HepG2 (cell line): Measurements from ENCODE around the gene IRS4. TPM values are rescaled to one million over a fixed set of nuclear protein-coding genes. Genes with fewer than 3 reads are reported as not detected.

Source experiments
- ATAC-seq: fragments of 200-7000 bp; cut with Tn5 transposase; 3 replicates; pipeline ENCODE4 v1.9.1; 2020; ENCODE audit warnings: mild to moderate bottlenecking, moderate library complexity
- BruUV-seq: library from RNA; stranded (reverse); fragments of 400-500 nt; replicated peaks from 2 replicates; lab custom pipeline; 2021; lab: Mats Ljungman, UMichigan
- CTCF ChIA-PET: fragments of 300-600 bp; formaldehyde crosslinking; extraction: SDS; loops from one replicate; lab custom pipeline; 2021; ENCODE audit warnings: low total read pairs, inconsistent platforms, low intra/inter-chr PET ratio; lab: Yijun Ruan, JAX
- POLR2A ChIA-PET: fragments of 350-600 bp; sonication (Branson Sonifier 250); formaldehyde crosslinking; loops from one replicate; lab custom pipeline; 2020; ENCODE audit warnings: antibody characterized with exemption, inconsistent platforms; lab: Yijun Ruan, JAX
- DNase-seq: peaks from one replicate; pipeline ENCODE4 v3.0.0-alpha.2; 2015; ENCODE audit warnings: low spot score
- FAIRE-seq: peaks from 3 replicates; lab custom pipeline; 2011; peaks lifted over from hg19 to GRCh38; lab: Jason Lieb, UNC
- H2AFZ ChIP-seq: one replicate; pipeline ENCODE4 v1.6.1; 2011; ENCODE audit warnings: low read length, inconsistent platforms
- H3K27ac ChIP-seq: fragments of 300-600 bp; 3 replicates; pipeline ENCODE4 v1.8.0; 2011; ENCODE audit warnings: mixed run types, mild to moderate bottlenecking, mixed read lengths, low read length, inconsistent platforms; ENCODE audit not compliant: insufficient read depth; ENCODE audit errors: extremely low read length
- H3K27me3 ChIP-seq, 2 experiments: fragments of 200-600 bp in 1 of 2; 2 replicates in 1 of 2; 3 replicates in 1 of 2; pipeline versions ENCODE4 v1.6.0 to v1.8.0; 2011; ENCODE audit warnings: low read length in 2 of 2, mild to moderate bottlenecking in 2 of 2, moderate library complexity in 2 of 2, inconsistent platforms in 1 of 2; ENCODE audit not compliant: insufficient read depth in 2 of 2, control insufficient read depth in 1 of 2
- H3K36me3 ChIP-seq, 2 experiments: fragments of 200-600 bp in 1 of 2; replicated peaks in 1 of 2; 2 replicates in 1 of 2; 3 replicates in 1 of 2; pipeline versions ENCODE4 v1.5.1 to v1.8.0; 2011; ENCODE audit warnings: low read length in 2 of 2, inconsistent platforms in 1 of 2; ENCODE audit not compliant: insufficient read depth in 2 of 2, control insufficient read depth in 1 of 2
- H3K4me1 ChIP-seq: 2 replicates; pipeline ENCODE4 v1.5.1; 2012; ENCODE audit warnings: low read length, inconsistent platforms; ENCODE audit not compliant: insufficient read depth
- H3K4me2 ChIP-seq: 2 replicates; pipeline ENCODE4 v1.6.0; 2011; ENCODE audit warnings: low read depth, low read length, inconsistent platforms
- H3K4me3 ChIP-seq, 3 experiments: fragments of 200-600 bp in 1 of 3; sonication (generic), shearing (Covaris generic) in 1 of 3; replicated peaks in 1 of 3; 2 replicates each; pipeline ENCODE4 v1.5.1; 2011 to 2016; ENCODE audit warnings: low read length in 3 of 3, inconsistent platforms in 2 of 3, low read depth in 2 of 3, mild to moderate bottlenecking in 2 of 3, control low read depth in 1 of 3, mixed read lengths in 1 of 3; ENCODE audit not compliant: insufficient read depth in 1 of 3
- H3K79me2 ChIP-seq: one replicate; pipeline ENCODE4 v1.6.1; 2011; ENCODE audit warnings: low read length, inconsistent platforms; ENCODE audit not compliant: insufficient read depth
- H3K9ac ChIP-seq: 2 replicates; pipeline ENCODE4 v1.6.0; 2011; ENCODE audit warnings: mild to moderate bottlenecking, low read depth, low read length, inconsistent platforms; ENCODE audit not compliant: insufficient read depth
- H3K9me3 ChIP-seq: 2 replicates; pipeline ENCODE4 v1.5.1; 2012; ENCODE audit warnings: mild to moderate bottlenecking, low read length
- H4K20me1 ChIP-seq: 2 replicates; pipeline ENCODE4 v1.6.0; 2011; ENCODE audit warnings: inconsistent platforms, mild to moderate bottlenecking, low read length, moderate library complexity; ENCODE audit not compliant: insufficient read depth
- BRF2 ChIP-seq: sonication (generic); formaldehyde crosslinking; IDR thresholded peaks from 2 replicates; pipeline ENCODE4 v1.8.1; 2022; ENCODE audit warnings: mild to moderate bottlenecking, missing genetic modification reagents
- CCAR2 ChIP-seq: fragments of 200-400 bp; formaldehyde crosslinking; optimal IDR thresholded peaks from 2 replicates; pipeline ENCODE3; 2018; ENCODE audit warnings: low read depth, mild to moderate bottlenecking, low read length, moderate library complexity
- DRAP1 ChIP-seq: IDR thresholded peaks from 2 replicates; pipeline ENCODE4 v1.6.1; 2016; ENCODE audit warnings: missing genetic modification reagents, missing compliant biosample characterization
- GABPB1 ChIP-seq: IDR thresholded peaks from 2 replicates; pipeline ENCODE4 v1.6.1; 2016; ENCODE audit warnings: mild to moderate bottlenecking, missing genetic modification reagents, moderate library complexity, missing compliant biosample characterization
- HOXA7 ChIP-seq: sonication (generic); formaldehyde crosslinking; IDR thresholded peaks from 2 replicates; pipeline ENCODE4 v1.8.1; 2022; ENCODE audit warnings: mild to moderate bottlenecking, missing genetic modification reagents, moderate library complexity
- MAZ ChIP-seq, 2 experiments: sonication (generic) in 1 of 2; formaldehyde crosslinking in 1 of 2; IDR thresholded peaks; 2 replicates each; pipeline versions ENCODE4 v1.5.0 to v1.6.1; 2012 to 2020; ENCODE audit warnings: low read depth in 2 of 2, mild to moderate bottlenecking in 2 of 2, borderline replicate concordance in 1 of 2, improper control_type of control experiment in 1 of 2, low read length in 1 of 2, missing genetic modification reagents in 1 of 2, moderate library complexity in 1 of 2
- MTA3 ChIP-seq: sonication (generic); formaldehyde crosslinking; IDR thresholded peaks from 2 replicates; pipeline ENCODE4 v1.4.0; 2020; ENCODE audit warnings: missing genetic modification reagents
- NCOA1 ChIP-seq: sonication (generic); formaldehyde crosslinking; IDR thresholded peaks from 2 replicates; pipeline ENCODE4 v1.9.0; 2021; ENCODE audit warnings: missing genetic modification reagents
- POLR2G ChIP-seq: fragments of 200-400 bp; formaldehyde crosslinking; IDR thresholded peaks from 2 replicates; pipeline ENCODE4 v1.6.1; 2018; ENCODE audit warnings: mild to moderate bottlenecking, low read depth, low read length, moderate library complexity
- SRY ChIP-seq: sonication (generic); formaldehyde crosslinking; IDR thresholded peaks from 2 replicates; pipeline ENCODE4 v1.8.0; 2022; ENCODE audit warnings: mild to moderate bottlenecking, missing genetic modification reagents
- YEATS2 ChIP-seq: sonication (generic); formaldehyde crosslinking; IDR thresholded peaks from 2 replicates; pipeline ENCODE4 v1.4.0; 2020; ENCODE audit warnings: missing genetic modification reagents, borderline replicate concordance
- ZNF260 ChIP-seq: sonication (generic); formaldehyde crosslinking; IDR thresholded peaks from 2 replicates; pipeline ENCODE4 v1.4.0; 2020; ENCODE audit warnings: missing genetic modification reagents, low read depth, mild to moderate bottlenecking, borderline replicate concordance
- ZNF337 ChIP-seq: sonication (generic); formaldehyde crosslinking; IDR thresholded peaks from 2 replicates; pipeline ENCODE4 v1.5.1; 2020; ENCODE audit warnings: missing genetic modification reagents, low read depth, mild to moderate bottlenecking, borderline replicate concordance
- ZNF773 ChIP-seq: sonication (generic); formaldehyde crosslinking; IDR thresholded peaks from 2 replicates; pipeline ENCODE4 v1.4.0; 2020; ENCODE audit warnings: missing genetic modification reagents, borderline replicate concordance
- WGBS: methylation state at CpG from one replicate; pipeline ENCODE4 v1.1.6; 2017; ENCODE audit warnings: low lambda C conversion rate; 5-methylcytosine and 5-hydroxymethylcytosine counted together
- in situ Hi-C: cut with HindIII; loops from 2 replicates; pipeline ENCODE4 v1.10.0; 2017; ENCODE audit warnings: low pct_unique_long_range_greater_than_20kb; ENCODE audit not compliant: extremely low pct_ligation_motif_present
- intact Hi-C: fragments of 100-400 bp; cut with micrococcal nuclease; formaldehyde crosslinking; loops from one replicate; pipeline ENCODE4 v1.10.0; 2022; ENCODE audit not compliant: unreplicated experiment
- polyA plus RNA-seq, 8 experiments: library from polyadenylated mRNA; depleted of rRNA in 3 of 8; stranded (reverse) in 7 of 8; unstranded in 1 of 8; fragments of >200 nt; fragmentation: Illumina TruSeq in 4 of 8; extraction: Trizol in 4 of 8; gene quantifications; 2 replicates each; pipeline versions ENCODE4 v1.2.1 to v1.2.3, GENCODE V29; 2011 to 2016; ENCODE audit warnings: low read depth in 4 of 8, missing spikeins in 1 of 8, mixed read lengths in 1 of 8; ENCODE audit not compliant: insufficient read depth in 1 of 8
- total RNA-seq, 5 experiments: library from RNA; depleted of rRNA; stranded (reverse); fragments of >200 nt; fragmentation: Illumina TruSeq; extraction: Trizol; gene quantifications; 2 replicates each; pipeline ENCODE4 v1.2.3, GENCODE V29; 2016; ENCODE audit warnings: low read depth in 1 of 5
- TF ChIP-seq, protein P1 (sequence below): sonication (generic); formaldehyde crosslinking; IDR thresholded peaks from 2 replicates; pipeline ENCODE4 v1.8.0; 2022; ENCODE audit warnings: missing genetic modification reagents, mild to moderate bottlenecking, borderline replicate concordance

The IRS4 gene
- total and polyA plus RNA-seq, 2 of the 13 experiments (the other 11 are each of a cell fraction or from before 2014, with no cell fraction given): not detected

DNA sequence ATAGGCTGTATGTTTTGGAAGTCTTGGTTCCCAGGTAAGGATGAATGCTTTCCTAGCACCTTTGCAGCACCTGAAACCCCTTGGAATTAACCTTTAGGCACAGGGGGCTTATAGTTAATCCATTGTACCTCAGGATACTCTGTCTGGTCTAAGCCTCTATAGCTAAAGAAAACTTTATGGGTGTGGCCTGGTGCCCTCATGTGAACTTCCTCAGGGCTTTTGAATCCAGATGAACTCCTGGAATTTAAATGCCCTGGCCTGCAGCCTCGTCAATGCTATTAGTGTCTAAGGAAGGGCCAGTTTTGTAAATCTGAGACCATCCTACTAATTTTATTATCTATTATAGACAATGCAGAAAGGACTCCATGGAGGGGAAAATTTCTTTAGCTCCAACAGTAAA lies 33.8 kb downstream of the IRS4 start:
- Histone ChIP-seq H2AFZ (no peak overlapping the region), H3K4me3 (no peak overlapping the region), H3K27me3 (no peaks in the 10 kb centered on the region), H3K4me1 (no peaks in the 10 kb centered on the region), H3K36me3 (no peaks in the 10 kb centered on the region), H3K9me3 (no peaks in the 10 kb centered on the region), H3K9ac (no peak overlapping the region)
- BruUV-seq: no TSS peak
- in situ Hi-C loops: no loop called here
- CTCF ChIA-PET: no interaction called here
- TF ChIP-seq MTA3 (CRISPR knock-in tag) (no peak), HOXA7 (CRISPR knock-in tag) (no peak), POLR2G (no peak), ZNF260 (CRISPR knock-in tag) (no peak)
- TF ChIP-seq, protein P1, sequence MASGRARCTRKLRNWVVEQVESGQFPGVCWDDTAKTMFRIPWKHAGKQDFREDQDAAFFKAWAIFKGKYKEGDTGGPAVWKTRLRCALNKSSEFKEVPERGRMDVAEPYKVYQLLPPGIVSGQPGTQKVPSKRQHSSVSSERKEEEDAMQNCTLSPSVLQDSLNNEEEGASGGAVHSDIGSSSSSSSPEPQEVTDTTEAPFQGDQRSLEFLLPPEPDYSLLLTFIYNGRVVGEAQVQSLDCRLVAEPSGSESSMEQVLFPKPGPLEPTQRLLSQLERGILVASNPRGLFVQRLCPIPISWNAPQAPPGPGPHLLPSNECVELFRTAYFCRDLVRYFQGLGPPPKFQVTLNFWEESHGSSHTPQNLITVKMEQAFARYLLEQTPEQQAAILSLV: no peak
- TF ChIP-seq, all 625 proteins: peak for 0
- intact Hi-C loops: no loop called here
- H3K79me2 ChIP-seq: no peaks in the 10 kb centered on the region
- no peaks in the 10 kb centered on the region for H4K20me1 ChIP-seq
- FAIRE-seq: no peak
- ATAC-seq: no peak
- POLR2A ChIA-PET: no interaction called here
- no peak for DNase-seq
- no peak overlapping the region for H3K4me2 ChIP-seq
- H3K27ac ChIP-seq: no peak overlapping the region
- WGBS: 50% methylated on average over 1 of the region's 1 CpG

GRCh38 chrX:108701633-108702032 lies 34.7 kb downstream of the IRS4 start:
- FAIRE-seq: no peak
- intact Hi-C loops: no loop called here
- no peak for TF ChIP-seq BRF2 (CRISPR knock-in tag)
- TF ChIP-seq CCAR2: no peak
- no peak for TF ChIP-seq GABPB1
- no peak for TF ChIP-seq ZNF337
- TF ChIP-seq YEATS2 (CRISPR knock-in tag): no peak
- no peak for TF ChIP-seq ZNF773 (CRISPR knock-in tag)
- no peak for TF ChIP-seq MAZ (IDR thresholded peaks at IDR 0.05; ENCODE audit: borderline replicate concordance, low read depth, low read length)
- no peak for TF ChIP-seq MAZ (CRISPR knock-in tag; IDR thresholded peaks at IDR 0.05; ENCODE audit: low read depth)
- no peak for TF ChIP-seq NCOA1 (CRISPR knock-in tag)
- no peak for TF ChIP-seq DRAP1 (CRISPR knock-in tag)
- no peak for TF ChIP-seq SRY (CRISPR knock-in tag)
- Histone ChIP-seq H3K9me3 (no peaks in the 10 kb centered on the region), H3K4me3 (no peak overlapping the region), H3K4me2 (no peak overlapping the region), H3K36me3 (no peaks in the 10 kb centered on the region), H3K27ac (no peak overlapping the region), H3K9ac (no peak overlapping the region), H3K4me1 (no peaks in the 10 kb centered on the region), H4K20me1 (no peaks in the 10 kb centered on the region), H2AFZ (no peak overlapping the region), H3K79me2 (no peaks in the 10 kb centered on the region), H3K27me3 (no peaks in the 10 kb centered on the region)
- DNase-seq: no peak
- 13% methylated on average over 1 of the region's 2 CpGs for WGBS
- no TSS peak for BruUV-seq
- in situ Hi-C loops: no loop called here
- ChIA-PET CTCF (no interaction called here), POLR2A (no interaction called here)
- ATAC-seq: no peak
